HepG2 (cell line): Measurements from ENCODE around the gene E2F1. TPM values are rescaled to one million over a fixed set of nuclear protein-coding genes. Genes with fewer than 3 reads are reported as not detected.
A peak's percentile ranks its signal among the peaks of the same experiment; 100 is the strongest.

ENCODE experiments used
- DNMT3B ChIP-seq: conservative IDR thresholded peaks from 2 replicates; pipeline ENCODE4 v1.6.1; 2016; ENCODE audit warnings: missing biosample characterization, control low read depth
- FOSL1 ChIP-seq: sonication (generic); formaldehyde crosslinking; IDR thresholded peaks from 2 replicates; pipeline ENCODE4 v1.9.0; 2021; ENCODE audit warnings: missing genetic modification reagents, borderline replicate concordance
- HNF4G ChIP-seq, 2 experiments: sonication (generic) in 1 of 2; formaldehyde crosslinking in 1 of 2; IDR thresholded peaks; 2 replicates each; pipeline versions ENCODE4 v1.4.0 to v1.6.1; 2011 to 2020; ENCODE audit warnings: borderline replicate concordance in 2 of 2, low read depth in 2 of 2, mild to moderate bottlenecking in 2 of 2, low read length in 1 of 2, missing genetic modification reagents in 1 of 2, moderate library complexity in 1 of 2
- KLF16 ChIP-seq, 2 experiments: sonication (generic) in 1 of 2; formaldehyde crosslinking in 1 of 2; IDR thresholded peaks; 2 replicates each; pipeline versions ENCODE4 v1.6.1 to v1.8.0; 2016 to 2023; ENCODE audit warnings: missing genetic modification reagents in 2 of 2, missing compliant biosample characterization in 1 of 2
- KMT2A ChIP-seq: sonication (generic); formaldehyde crosslinking; IDR thresholded peaks from 2 replicates; pipeline ENCODE4 v1.4.0; 2020; ENCODE audit warnings: missing genetic modification reagents
- PCBP2 ChIP-seq: fragments of 200-400 bp; formaldehyde crosslinking; optimal IDR thresholded peaks from 2 replicates; pipeline ENCODE3; 2018; ENCODE audit warnings: low read length, low read depth; ENCODE audit not compliant: poor library complexity, severe bottlenecking
- RBM22 ChIP-seq: fragments of 200-400 bp; formaldehyde crosslinking; optimal IDR thresholded peaks from 2 replicates; pipeline ENCODE3; 2017; ENCODE audit warnings: mild to moderate bottlenecking, low read length, moderate library complexity
- RORA ChIP-seq: sonication (generic); formaldehyde crosslinking; IDR thresholded peaks from 2 replicates; pipeline ENCODE4 v1.5.0; 2020; ENCODE audit warnings: mild to moderate bottlenecking, missing genetic modification reagents, moderate library complexity
- SAP130 ChIP-seq: IDR thresholded peaks from 2 replicates; pipeline ENCODE4 v1.6.1; 2016; ENCODE audit warnings: low read depth
- SNAI1 ChIP-seq: sonication (generic); formaldehyde crosslinking; IDR thresholded peaks from 2 replicates; pipeline ENCODE4 v1.5.0; 2020; ENCODE audit warnings: mild to moderate bottlenecking, missing genetic modification reagents, borderline replicate concordance
- SYNCRIP ChIP-seq: fragments of 200-400 bp; formaldehyde crosslinking; IDR thresholded peaks from 2 replicates; pipeline ENCODE4 v1.6.1; 2018; ENCODE audit warnings: mild to moderate bottlenecking, low read depth, low read length; ENCODE audit not compliant: insufficient read depth
- TCF7 ChIP-seq: sonication (generic); IDR thresholded peaks from 2 replicates; pipeline ENCODE4 v1.6.1; 2016; ENCODE audit warnings: antibody characterized with exemption, low read depth
- THYN1 ChIP-seq: sonication (generic); formaldehyde crosslinking; IDR thresholded peaks from 2 replicates; pipeline ENCODE4 v1.8.1; 2023; ENCODE audit warnings: low read depth, mild to moderate bottlenecking, moderate library complexity, missing genetic modification reagents, borderline replicate concordance
- ZBTB8A ChIP-seq: sonication (generic); formaldehyde crosslinking; IDR thresholded peaks from 2 replicates; pipeline ENCODE4 v1.4.0; 2020; ENCODE audit warnings: mild to moderate bottlenecking, low read depth, missing genetic modification reagents, borderline replicate concordance
- ZFP1 ChIP-seq: IDR thresholded peaks from 2 replicates; pipeline ENCODE4 v1.6.1; 2016
- ZNF296 ChIP-seq: sonication (generic); formaldehyde crosslinking; conservative IDR thresholded peaks from 2 replicates; pipeline ENCODE4 v1.5.0; 2020; ENCODE audit warnings: mild to moderate bottlenecking, missing genetic modification reagents
- ZNF326 ChIP-seq: sonication (generic); formaldehyde crosslinking; IDR thresholded peaks from 2 replicates; pipeline ENCODE4 v1.4.0; 2020; ENCODE audit warnings: missing genetic modification reagents, borderline replicate concordance
- ZNF792 ChIP-seq: IDR thresholded peaks from 2 replicates; pipeline ENCODE4 v1.6.1; 2016
- polyA plus RNA-seq, 8 experiments: library from polyadenylated mRNA; depleted of rRNA in 3 of 8; stranded (reverse) in 7 of 8; unstranded in 1 of 8; fragments of >200 nt; fragmentation: Illumina TruSeq in 4 of 8; extraction: Trizol in 4 of 8; gene quantifications; 2 replicates each; pipeline versions ENCODE4 v1.2.1 to v1.2.3, GENCODE V29; 2011 to 2016; ENCODE audit warnings: low read depth in 4 of 8, missing spikeins in 1 of 8, mixed read lengths in 1 of 8; ENCODE audit not compliant: insufficient read depth in 1 of 8
- total RNA-seq, 5 experiments: library from RNA; depleted of rRNA; stranded (reverse); fragments of >200 nt; fragmentation: Illumina TruSeq; extraction: Trizol; gene quantifications; 2 replicates each; pipeline ENCODE4 v1.2.3, GENCODE V29; 2016; ENCODE audit warnings: low read depth in 1 of 5
- TF ChIP-seq, protein P1 (sequence below), 2 experiments: sonication (generic) in 1 of 2; formaldehyde crosslinking in 1 of 2; IDR thresholded peaks; 2 replicates each; pipeline versions ENCODE4 v1.5.1 to v1.6.1; 2011 to 2020; ENCODE audit warnings: borderline replicate concordance in 1 of 2, low read depth in 1 of 2, low read length in 1 of 2, mild to moderate bottlenecking in 1 of 2, missing genetic modification reagents in 1 of 2, moderate library complexity in 1 of 2
- TF ChIP-seq, protein P2 (sequence below): IDR thresholded peaks from 2 replicates; pipeline ENCODE4 v1.6.1; 2018; ENCODE audit warnings: missing genetic modification reagents
- TF ChIP-seq, protein P3 (sequence below): sonication (generic); formaldehyde crosslinking; IDR thresholded peaks from 2 replicates; pipeline ENCODE4 v1.9.0; 2021; ENCODE audit warnings: missing genetic modification reagents, mild to moderate bottlenecking, borderline replicate concordance
- TF ChIP-seq, protein P4 (sequence below): sonication (generic); formaldehyde crosslinking; IDR thresholded peaks from 2 replicates; pipeline ENCODE4 v1.5.1; 2020; ENCODE audit warnings: missing genetic modification reagents, mild to moderate bottlenecking, borderline replicate concordance

E2F1 gene
- total and polyA plus RNA-seq, 2 of the 13 experiments (the other 11 are each of a cell fraction or from before 2014, with no cell fraction given), result 25.5 to 39.4 TPM

DNA sequence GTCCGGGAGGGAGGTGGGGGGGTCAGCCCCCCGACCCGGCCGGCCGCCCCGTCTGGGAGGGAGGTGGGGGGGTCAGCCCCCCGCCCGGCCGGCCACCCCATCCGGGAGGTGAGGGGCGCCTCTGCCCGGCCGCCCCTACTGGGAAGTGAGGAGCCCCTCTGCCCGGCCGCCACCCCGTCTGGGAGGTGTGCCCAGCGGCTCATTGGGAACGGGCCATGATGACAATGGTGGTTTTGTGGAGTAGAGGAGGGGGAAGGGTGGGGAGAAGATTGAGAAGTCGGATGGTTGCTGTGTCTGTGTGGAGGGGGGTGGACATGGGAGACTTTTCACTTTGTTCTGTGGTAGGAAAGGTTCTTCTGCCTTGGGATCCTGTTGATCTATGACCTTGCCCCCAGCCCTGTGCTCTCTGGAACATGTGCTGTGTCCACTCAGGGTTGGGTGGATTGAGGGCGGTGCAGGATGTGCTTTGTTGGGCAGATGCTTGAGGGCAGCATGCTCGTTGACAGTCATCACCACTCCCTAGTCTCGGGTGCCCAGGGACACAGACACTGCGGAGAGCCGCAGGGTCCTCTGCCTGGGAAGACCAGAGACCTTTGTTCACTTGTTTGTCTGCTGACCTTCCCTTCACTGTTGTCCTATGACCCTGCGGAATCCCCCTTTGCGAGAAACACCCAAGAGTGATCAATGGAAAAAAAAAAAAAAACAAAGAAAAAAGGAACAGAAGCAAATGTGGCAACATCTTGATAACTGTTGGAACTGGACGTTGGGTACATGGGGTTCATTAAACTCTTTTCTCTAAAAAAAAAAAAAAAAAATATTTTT is 15.7 kb upstream of the E2F1 start (continued):
- TF ChIP-seq PCBP2 (no peak), ZNF326 (CRISPR knock-in tag) (no peak), RORA (CRISPR knock-in tag) (no peak), THYN1 (CRISPR knock-in tag) (no peak), FOSL1 (CRISPR knock-in tag) (no peak), HNF4G (IDR thresholded peaks at IDR 0.05; ENCODE audit: borderline replicate concordance, low read depth, low read length) (peak; percentile 81), HNF4G (CRISPR knock-in tag; IDR thresholded peaks at IDR 0.05; ENCODE audit: borderline replicate concordance, low read depth) (peak; percentile 97), ZBTB8A (CRISPR knock-in tag) (no peak), KLF16 (CRISPR knock-in tag; IDR thresholded peaks at IDR 0.05) (no peak), SYNCRIP (no peak), SAP130 (CRISPR knock-in tag) (peak; percentile 89), ZNF792 (CRISPR knock-in tag) (no peak), ZNF296 (CRISPR knock-in tag) (peak; percentile 97), TCF7 (peak; percentile 60), RBM22 (no peak), ZFP1 (CRISPR knock-in tag) (no peak; the same call in 1 of the 2 replicates), KMT2A (CRISPR knock-in tag) (no peak), SNAI1 (CRISPR knock-in tag) (no peak), DNMT3B (CRISPR knock-in tag) (no peak)
- TF ChIP-seq, protein P1, sequence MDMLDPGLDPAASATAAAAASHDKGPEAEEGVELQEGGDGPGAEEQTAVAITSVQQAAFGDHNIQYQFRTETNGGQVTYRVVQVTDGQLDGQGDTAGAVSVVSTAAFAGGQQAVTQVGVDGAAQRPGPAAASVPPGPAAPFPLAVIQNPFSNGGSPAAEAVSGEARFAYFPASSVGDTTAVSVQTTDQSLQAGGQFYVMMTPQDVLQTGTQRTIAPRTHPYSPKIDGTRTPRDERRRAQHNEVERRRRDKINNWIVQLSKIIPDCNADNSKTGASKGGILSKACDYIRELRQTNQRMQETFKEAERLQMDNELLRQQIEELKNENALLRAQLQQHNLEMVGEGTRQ (IDR thresholded peaks at IDR 0.05; ENCODE audit: low read depth, low read length), result no peak
- TF ChIP-seq, protein P1 (CRISPR knock-in tag; IDR thresholded peaks at IDR 0.05; ENCODE audit: borderline replicate concordance), result no peak
- TF ChIP-seq, protein P2, sequence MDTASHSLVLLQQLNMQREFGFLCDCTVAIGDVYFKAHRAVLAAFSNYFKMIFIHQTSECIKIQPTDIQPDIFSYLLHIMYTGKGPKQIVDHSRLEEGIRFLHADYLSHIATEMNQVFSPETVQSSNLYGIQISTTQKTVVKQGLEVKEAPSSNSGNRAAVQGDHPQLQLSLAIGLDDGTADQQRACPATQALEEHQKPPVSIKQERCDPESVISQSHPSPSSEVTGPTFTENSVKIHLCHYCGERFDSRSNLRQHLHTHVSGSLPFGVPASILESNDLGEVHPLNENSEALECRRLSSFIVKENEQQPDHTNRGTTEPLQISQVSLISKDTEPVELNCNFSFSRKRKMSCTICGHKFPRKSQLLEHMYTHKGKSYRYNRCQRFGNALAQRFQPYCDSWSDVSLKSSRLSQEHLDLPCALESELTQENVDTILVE, result no peak
- TF ChIP-seq, protein P3, sequence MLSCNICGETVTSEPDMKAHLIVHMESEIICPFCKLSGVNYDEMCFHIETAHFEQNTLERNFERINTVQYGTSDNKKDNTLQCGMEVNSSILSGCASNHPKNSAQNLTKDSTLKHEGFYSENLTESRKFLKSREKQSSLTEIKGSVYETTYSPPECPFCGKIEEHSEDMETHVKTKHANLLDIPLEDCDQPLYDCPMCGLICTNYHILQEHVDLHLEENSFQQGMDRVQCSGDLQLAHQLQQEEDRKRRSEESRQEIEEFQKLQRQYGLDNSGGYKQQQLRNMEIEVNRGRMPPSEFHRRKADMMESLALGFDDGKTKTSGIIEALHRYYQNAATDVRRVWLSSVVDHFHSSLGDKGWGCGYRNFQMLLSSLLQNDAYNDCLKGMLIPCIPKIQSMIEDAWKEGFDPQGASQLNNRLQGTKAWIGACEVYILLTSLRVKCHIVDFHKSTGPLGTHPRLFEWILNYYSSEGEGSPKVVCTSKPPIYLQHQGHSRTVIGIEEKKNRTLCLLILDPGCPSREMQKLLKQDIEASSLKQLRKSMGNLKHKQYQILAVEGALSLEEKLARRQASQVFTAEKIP (CRISPR knock-in tag), result no peak
- TF ChIP-seq, protein P4, sequence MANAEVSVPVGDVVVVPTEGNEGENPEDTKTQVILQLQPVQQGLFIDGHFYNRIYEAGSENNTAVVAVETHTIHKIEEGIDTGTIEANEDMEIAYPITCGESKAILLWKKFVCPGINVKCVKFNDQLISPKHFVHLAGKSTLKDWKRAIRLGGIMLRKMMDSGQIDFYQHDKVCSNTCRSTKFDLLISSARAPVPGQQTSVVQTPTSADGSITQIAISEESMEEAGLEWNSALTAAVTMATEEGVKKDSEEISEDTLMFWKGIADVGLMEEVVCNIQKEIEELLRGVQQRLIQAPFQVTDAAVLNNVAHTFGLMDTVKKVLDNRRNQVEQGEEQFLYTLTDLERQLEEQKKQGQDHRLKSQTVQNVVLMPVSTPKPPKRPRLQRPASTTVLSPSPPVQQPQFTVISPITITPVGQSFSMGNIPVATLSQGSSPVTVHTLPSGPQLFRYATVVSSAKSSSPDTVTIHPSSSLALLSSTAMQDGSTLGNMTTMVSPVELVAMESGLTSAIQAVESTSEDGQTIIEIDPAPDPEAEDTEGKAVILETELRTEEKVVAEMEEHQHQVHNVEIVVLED (CRISPR knock-in tag), result peak; percentile 58; the same call in 1 of the 2 replicates
